Tongue (tissue), 2 donors: ENCODE results near the gene DBN1. TPM values are rescaled to one million over a fixed set of nuclear protein-coding genes. Genes with fewer than 3 reads are reported as not detected.

Source experiments
- DNase-seq: peaks from one replicate; pipeline ENCODE4 v3.0.0-alpha.2; 2015
- total RNA-seq: library from RNA; depleted of rRNA; stranded (reverse); fragments of >200 nt; gene quantifications from one replicate; pipeline ENCODE4 v1.2.3, GENCODE V29; 2014

DBN1 gene
- total RNA-seq, 1 donor from 2014 or later, result 58.3 TPM

DNA sequence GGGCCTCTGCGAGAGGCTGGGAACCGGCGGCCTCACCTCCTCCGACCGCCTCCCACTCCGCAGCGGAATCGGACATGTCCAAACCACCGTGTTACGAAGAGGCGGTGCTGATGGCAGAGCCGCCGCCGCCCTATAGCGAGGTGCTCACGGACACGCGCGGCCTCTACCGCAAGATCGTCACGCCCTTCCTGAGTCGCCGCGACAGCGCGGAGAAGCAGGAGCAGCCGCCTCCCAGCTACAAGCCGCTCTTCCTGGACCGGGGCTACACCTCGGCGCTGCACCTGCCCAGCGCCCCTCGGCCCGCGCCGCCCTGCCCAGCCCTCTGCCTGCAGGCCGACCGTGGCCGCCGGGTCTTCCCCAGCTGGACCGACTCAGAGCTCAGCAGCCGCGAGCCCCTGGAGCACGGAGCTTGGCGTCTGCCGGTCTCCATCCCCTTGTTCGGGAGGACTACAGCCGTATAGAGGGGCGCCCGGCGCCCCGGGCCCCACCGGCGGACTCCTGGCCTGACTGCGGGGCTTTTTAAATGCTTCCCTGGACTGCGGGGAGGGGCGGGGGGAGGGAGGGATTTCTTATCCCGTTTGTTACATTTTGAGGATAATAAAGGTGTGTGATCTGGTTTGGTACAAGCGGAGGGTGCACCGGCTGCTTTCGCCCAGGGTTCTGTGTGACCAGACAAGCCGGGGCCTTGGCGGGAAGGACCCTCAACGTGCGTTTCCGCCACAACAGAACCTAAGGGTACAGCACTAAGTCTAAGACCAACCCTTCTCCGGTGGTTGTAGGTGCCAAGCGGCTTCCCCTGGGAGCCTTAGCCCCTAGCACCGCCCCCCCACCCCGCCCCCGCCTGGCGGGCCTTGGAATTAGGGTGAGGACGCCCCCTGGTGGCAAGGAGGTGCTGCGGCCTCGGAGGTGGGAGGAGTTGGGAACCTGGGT, 17.5 kb downstream of the DBN1 start:
- peak; percentile 96 for DNase-seq

DNA sequence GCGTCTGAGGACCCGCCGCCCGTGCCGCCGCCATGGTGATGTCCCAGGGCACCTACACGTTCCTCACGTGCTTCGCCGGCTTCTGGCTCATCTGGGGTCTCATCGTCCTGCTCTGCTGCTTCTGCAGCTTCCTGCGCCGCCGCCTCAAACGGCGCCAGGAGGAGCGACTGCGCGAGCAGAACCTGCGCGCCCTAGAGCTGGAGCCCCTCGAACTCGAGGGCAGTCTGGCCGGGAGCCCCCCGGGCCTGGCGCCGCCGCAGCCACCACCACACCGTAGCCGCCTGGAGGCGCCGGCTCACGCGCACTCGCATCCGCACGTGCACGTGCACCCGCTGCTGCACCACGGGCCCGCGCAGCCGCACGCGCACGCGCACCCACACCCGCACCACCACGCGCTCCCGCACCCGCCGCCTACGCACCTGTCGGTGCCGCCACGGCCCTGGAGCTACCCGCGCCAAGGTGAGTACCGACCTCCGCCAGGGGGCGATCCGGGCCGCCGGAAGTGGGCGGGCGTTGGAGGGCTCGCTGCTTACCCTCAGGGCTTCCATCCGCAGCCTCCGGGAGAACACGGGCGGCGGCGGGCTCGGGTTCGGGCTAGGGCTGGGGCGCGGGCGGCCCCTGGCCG, 18.3 kb downstream of the DBN1 start:
- peak; percentile 87 for DNase-seq

- DNase-seq, result peak; percentile 94
Measured at GRCh38 chr5:177454397-177455035, 18.9 kb downstream of the DBN1 start.

DNA sequence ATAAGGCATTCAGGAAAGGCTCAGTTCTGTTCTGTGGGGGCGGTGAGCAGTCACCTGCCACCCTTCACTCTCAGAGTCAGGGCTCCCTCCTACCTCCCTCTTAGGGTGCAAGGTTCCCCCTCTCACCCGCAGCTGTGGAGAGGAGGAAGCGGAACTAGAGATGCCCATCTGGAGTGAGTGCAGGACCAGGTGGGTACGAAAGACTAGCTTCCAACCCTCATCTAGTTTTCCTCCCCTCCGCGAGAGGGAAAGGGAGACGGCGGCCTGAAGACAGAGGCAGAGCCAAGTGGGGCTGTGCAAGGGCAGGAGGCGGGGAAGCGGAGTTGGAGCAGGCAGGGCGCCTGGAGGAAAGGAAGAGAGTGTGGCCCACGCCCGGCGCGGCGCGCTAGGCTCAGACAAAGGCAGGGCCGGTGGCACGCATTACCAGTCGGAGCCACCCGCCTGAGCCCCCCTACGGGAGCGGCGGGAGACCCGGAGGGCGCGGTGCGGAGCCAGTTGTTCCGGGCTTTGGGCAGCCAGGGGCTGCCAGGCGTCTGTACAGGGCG, 19.5 kb downstream of the DBN1 start:
- peak; percentile 61 for DNase-seq

GRCh38 chr5:177452688-177453638, 20.5 kb downstream of the DBN1 start:
- DNase-seq, result no peak

- no peak for DNase-seq
Measured at GRCh38 chr5:177450667-177451424, 22.6 kb downstream of the DBN1 start.

- DNase-seq, result no peak
Measured at GRCh38 chr5:177449140-177450061, 24.0 kb downstream of the DBN1 start.

- no peak for DNase-seq
Measured at GRCh38 chr5:177448244-177448950, 25.0 kb downstream of the DBN1 start.

DNA sequence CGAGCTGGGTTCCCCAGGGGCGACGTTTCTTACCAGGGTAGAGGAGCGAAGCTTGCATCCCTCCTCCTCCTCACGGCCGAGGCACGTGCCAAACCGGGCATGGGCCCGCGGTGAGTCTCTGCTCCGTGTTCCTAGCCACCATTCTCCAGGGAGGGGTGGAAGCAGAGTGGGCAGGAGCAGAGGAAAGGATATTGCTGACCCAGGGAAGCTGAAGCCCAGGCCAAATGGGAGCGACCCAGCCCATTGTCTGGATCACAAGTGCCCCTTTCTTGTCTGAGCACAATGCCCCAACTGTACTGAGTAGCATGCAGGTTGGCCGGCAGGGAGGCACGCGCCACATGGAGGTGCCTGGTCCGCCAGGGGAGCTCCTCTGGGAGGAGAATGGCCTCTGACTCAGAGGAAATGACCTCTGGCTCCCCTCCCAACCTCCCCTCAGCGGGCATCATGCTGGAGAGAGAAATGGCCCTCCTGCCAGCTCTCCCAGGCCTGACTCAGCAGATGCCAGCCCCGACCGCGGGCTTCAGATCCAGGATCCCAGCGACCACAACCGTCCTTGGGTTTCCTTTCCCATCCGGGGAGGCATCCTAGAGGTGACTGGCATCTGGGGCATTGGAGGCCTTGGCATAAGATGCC, 25.7 kb downstream of the DBN1 start:
- DNase-seq, result no peak

DNA sequence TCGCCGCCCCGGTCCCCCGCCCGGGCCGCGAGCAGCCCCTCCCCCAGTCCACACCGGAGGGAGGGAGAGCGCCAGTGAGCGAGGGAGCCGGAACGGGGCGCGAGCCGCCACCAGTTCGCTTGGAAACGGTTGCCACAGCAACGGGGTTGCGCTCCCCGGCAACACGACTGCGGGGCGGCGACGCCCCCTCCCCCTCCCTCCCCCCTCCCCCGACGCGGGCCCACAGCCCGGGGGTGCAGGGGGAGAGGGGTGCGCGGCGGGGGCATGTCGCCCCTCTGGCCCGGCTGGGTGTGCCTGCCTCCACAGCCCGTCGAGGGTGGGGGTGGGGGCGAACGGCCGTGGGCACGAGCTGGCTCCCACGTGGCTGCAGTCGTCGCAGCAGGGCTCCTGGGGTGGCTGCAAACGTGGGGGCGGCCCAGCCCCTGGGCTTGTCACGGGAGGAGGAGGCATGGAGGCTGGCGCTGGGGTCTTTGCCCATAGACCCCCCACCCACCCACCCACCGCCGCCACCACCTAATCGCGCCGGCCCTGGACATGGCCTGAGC, 26.3 kb downstream of the DBN1 start:
- peak; percentile 70 for DNase-seq

GRCh38 chr5:177446200-177447065, 27.0 kb downstream of the DBN1 start, which contains the start of gene PRR7:
Gene PRR7 (plus strand): TSS chr5:177446814. CDS start chr5:177455068, 8,254 bp downstream.
- peak; percentile 80 for DNase-seq

DNA sequence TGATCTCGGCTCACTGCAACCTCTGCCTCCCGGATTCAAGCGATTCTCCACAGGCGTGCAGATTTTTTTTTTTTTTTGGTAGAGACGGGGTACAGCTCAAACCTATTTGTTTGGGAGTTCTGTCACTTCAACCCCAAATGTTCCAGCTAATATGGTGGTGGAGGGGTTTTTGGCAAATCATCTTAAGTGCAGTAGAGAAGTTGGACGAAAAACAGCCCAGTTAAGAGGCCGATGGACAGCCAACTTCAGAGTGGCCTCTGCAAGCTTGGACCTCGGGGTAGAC, 27.6 kb downstream of the DBN1 start:
- DNase-seq, result no peak

DNA sequence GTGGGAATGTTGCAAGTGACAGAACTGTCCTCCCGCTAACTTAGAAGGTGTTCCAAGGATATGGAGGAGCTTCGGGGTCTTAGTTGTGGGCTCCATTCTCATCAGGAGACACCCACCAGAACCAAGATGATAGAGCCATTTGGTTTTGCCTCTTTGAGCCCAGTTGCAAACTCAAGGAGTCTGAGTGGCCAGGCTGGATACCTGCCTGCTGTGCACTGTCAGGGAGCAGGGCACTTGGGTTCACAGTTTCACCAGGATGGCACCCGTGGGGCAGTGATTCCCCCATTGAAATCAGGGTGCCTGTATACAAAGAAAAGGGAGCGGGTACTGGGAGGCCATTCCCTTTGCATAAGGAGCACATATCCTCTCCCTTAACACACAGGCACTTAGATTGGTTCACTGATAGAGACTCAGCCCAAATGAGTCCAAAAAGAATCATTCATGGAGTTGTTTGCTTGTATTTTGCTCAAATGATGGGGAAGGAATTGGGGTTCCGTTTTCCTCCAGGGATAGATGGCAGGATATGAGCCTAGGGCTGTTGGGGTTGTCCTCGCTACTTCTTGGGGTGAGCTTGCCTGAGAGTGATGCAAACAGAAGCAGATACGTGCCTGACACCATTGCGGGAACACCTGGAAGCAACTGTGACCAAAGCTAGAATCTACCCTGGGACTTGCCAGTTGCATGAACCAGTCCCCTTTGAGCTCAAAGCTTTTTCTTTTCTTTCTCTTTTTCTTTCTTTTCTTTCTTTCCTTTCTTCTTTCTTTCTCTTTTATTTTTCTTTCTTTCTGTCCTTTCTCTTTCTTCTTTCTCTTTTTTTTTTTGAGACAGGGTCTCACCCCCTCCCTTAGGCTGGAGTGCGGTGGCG, 28.1 kb downstream of the DBN1 start:
- no peak for DNase-seq

DNA sequence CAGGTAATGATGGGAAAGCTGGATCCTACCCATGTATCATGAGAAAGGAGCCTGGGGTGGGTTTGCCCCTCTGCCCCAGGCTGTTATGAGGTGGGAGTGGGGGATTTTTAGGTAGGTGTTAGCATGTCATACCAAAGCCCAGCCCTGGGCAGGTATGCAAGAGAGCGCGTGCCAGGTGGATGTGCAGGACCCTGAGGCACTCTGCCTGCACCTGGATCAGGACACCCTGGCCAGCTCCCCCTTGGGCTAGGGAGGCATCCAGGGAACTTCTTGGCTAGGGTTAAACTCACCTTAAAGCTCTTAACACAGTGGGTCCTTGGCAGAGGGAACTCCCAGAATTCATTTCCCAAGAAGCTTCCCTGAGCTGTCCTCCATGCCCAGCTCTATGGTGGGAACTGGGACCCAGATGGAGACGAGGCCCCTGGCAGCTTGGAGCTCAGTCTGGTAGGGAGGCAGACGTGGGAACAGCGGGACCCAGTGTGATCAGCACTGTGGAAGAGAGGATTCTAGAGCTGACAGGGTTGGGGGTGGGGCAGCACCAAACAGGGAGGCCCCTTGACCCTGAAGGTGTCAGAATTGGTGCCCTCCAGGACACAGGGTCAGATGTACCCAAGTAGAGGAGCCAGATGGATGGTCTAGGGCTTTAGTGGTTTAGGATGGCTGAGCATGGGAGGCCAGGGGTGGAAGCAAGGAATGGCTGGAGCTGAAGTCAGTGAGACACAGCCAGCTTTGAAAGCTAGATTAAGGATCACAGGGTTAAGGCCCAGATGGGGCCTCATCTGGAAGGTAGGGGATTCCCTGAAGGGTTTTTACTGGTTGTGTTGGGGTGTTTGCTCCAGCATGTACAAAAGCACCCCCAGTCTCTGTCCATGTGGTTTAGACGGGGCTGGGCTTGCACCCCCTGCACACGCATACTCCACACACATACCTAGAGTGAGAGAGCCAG, 29.1 kb downstream of the DBN1 start:
- DNase-seq, result no peak
